SK-N-SH (cell line): ENCODE measurements around the gene LEPROT. TPM values are rescaled to one million over a fixed set of nuclear protein-coding genes. Genes with fewer than 3 reads are reported as not detected.

ENCODE experiments used
- CTCF ChIA-PET: fragments of 300-600, 350-600 bp; formaldehyde crosslinking; extraction: SDS; loops from one replicate; lab custom pipeline; 2021; lab: Yijun Ruan, JAX
- POLR2A ChIA-PET: fragments of 350-600 bp; sonication (Branson Sonifier 250); formaldehyde crosslinking; extraction: SDS; loops from one replicate; lab custom pipeline; 2020; ENCODE audit warnings: antibody characterized with exemption, inconsistent platforms; lab: Yijun Ruan, JAX
- DNase-seq: peaks from one replicate; pipeline ENCODE4 v3.0.0; 2012
- H2AFZ ChIP-seq: fragments of 200-600 bp; sonication (generic); 2 replicates; pipeline ENCODE4 v1.8.1; 2016; ENCODE audit warnings: antibody characterized with exemption, mild to moderate bottlenecking, low read depth
- H3F3A ChIP-seq: fragments of 200-600 bp; sonication (generic); replicated peaks from 2 replicates; pipeline ENCODE3; 2016; ENCODE audit warnings: antibody characterized with exemption, mild to moderate bottlenecking; ENCODE audit not compliant: insufficient read depth
- H3K27ac ChIP-seq, 2 experiments: fragments of 200-500 bp in 1 of 2; fragments of 200-600 bp in 1 of 2; sonication (Bioruptor generic) in 1 of 2; sonication (generic), shearing (Covaris generic) in 1 of 2; 2 replicates each; pipeline versions ENCODE4 v1.5.1 to v1.6.1; 2014 to 2016; ENCODE audit warnings: low read depth in 2 of 2, inconsistent platforms in 1 of 2, low read length in 1 of 2, mild to moderate bottlenecking in 1 of 2, mixed read lengths in 1 of 2
- H3K27me3 ChIP-seq: fragments of 200-600 bp; sonication (generic), shearing (Covaris generic); 2 replicates; pipeline ENCODE4 v1.6.1; 2016; ENCODE audit warnings: mixed run types; ENCODE audit not compliant: insufficient read depth
- H3K36me3 ChIP-seq, 2 experiments: fragments of 200-500 bp in 1 of 2; fragments of 200-600 bp in 1 of 2; sonication (Bioruptor generic) in 1 of 2; sonication (generic) in 1 of 2; replicated peaks in 1 of 2; 2 replicates each; pipeline versions ENCODE3 to v1.5.1; 2014 to 2016; ENCODE audit warnings: low read length in 1 of 2, mild to moderate bottlenecking in 1 of 2; ENCODE audit not compliant: insufficient read depth in 2 of 2, control insufficient read depth in 1 of 2
- H3K4me1 ChIP-seq, 2 experiments: fragments of 200-500 bp in 1 of 2; fragments of 200-600 bp in 1 of 2; sonication (Bioruptor generic) in 1 of 2; sonication (generic), shearing (Covaris generic) in 1 of 2; 2 replicates each; pipeline versions ENCODE4 v1.5.1 to v1.6.1; 2014 to 2016; ENCODE audit warnings: low read depth in 1 of 2, low read length in 1 of 2, mixed run types in 1 of 2; ENCODE audit not compliant: insufficient read depth in 2 of 2, control insufficient read depth in 1 of 2
- H3K4me2 ChIP-seq: fragments of 200-600 bp; sonication (generic), shearing (Covaris generic); 2 replicates; pipeline ENCODE4 v1.6.1; 2017; ENCODE audit warnings: mixed run types
- H3K4me3 ChIP-seq, 2 experiments: fragments of 200-500 bp in 1 of 2; fragments of 200-600 bp in 1 of 2; sonication (Bioruptor generic) in 1 of 2; sonication (generic), shearing (Covaris generic) in 1 of 2; 2 replicates each; pipeline versions ENCODE4 v1.5.1 to v1.8.1; 2014 to 2016; ENCODE audit warnings: low read depth in 2 of 2, inconsistent platforms in 1 of 2, low read length in 1 of 2, mild to moderate bottlenecking in 1 of 2, mixed read lengths in 1 of 2, moderate library complexity in 1 of 2
- H3K79me2 ChIP-seq: fragments of 200-600 bp; sonication (generic); 2 replicates; pipeline ENCODE4 v1.8.1; 2017; ENCODE audit warnings: mild to moderate bottlenecking; ENCODE audit not compliant: insufficient read depth
- H3K9ac ChIP-seq: fragments of 200-600 bp; sonication (generic); 2 replicates; pipeline ENCODE4 v1.6.1; 2017; ENCODE audit warnings: mixed run types
- H3K9me2 ChIP-seq: fragments of 200-600 bp; sonication (generic); 2 replicates; pipeline ENCODE4 v1.6.1; 2017; ENCODE audit warnings: mixed run types
- H3K9me3 ChIP-seq: fragments of 200-600 bp; sonication (generic); 2 replicates; pipeline ENCODE4 v1.6.1; 2017; ENCODE audit warnings: mixed run types, mild to moderate bottlenecking, moderate library complexity
- H4K20me1 ChIP-seq: fragments of 200-600 bp; sonication (generic); 2 replicates; pipeline ENCODE4 v1.6.1; 2017; ENCODE audit warnings: mild to moderate bottlenecking, mixed run types; ENCODE audit not compliant: insufficient read depth
- ELF1 ChIP-seq: IDR thresholded peaks from 2 replicates; pipeline ENCODE4 v1.4.0; 2012
- EP300 ChIP-seq, 2 experiments: IDR thresholded peaks; 2 replicates each; pipeline versions ENCODE4 v1.4.0 to v1.6.1; 2012; ENCODE audit warnings: borderline replicate concordance in 1 of 2, low read depth in 1 of 2, low read length in 1 of 2
- FOSL2 ChIP-seq: IDR thresholded peaks from 2 replicates; pipeline ENCODE4 v1.4.0; 2012; ENCODE audit warnings: low read depth, mild to moderate bottlenecking, moderate library complexity, borderline replicate concordance
- FOXJ3 ChIP-seq: sonication (generic); formaldehyde crosslinking; IDR thresholded peaks from 2 replicates; pipeline ENCODE4 v1.5.1; 2020; ENCODE audit warnings: mild to moderate bottlenecking, missing genetic modification reagents
- GABPA ChIP-seq: IDR thresholded peaks from 2 replicates; pipeline ENCODE4 v1.4.0; 2012; ENCODE audit warnings: low read depth, mild to moderate bottlenecking
- GATA2 ChIP-seq: sonication (generic); formaldehyde crosslinking; IDR thresholded peaks from 2 replicates; pipeline ENCODE4 v1.5.0; 2020; ENCODE audit warnings: mild to moderate bottlenecking, missing genetic modification reagents
- IRF3 ChIP-seq: fragments of 150-350 bp; IDR thresholded peaks from 2 replicates; pipeline ENCODE4 v1.6.1; 2016; ENCODE audit warnings: mild to moderate bottlenecking, low read depth, low read length
- JUND ChIP-seq: IDR thresholded peaks from 2 replicates; pipeline ENCODE4 v1.4.0; 2012
- MEF2A ChIP-seq: IDR thresholded peaks from 2 replicates; pipeline ENCODE4 v1.4.0; 2012; ENCODE audit warnings: low read depth, borderline replicate concordance
- MXI1 ChIP-seq: IDR thresholded peaks from 2 replicates; pipeline ENCODE4 v1.6.1; 2012; ENCODE audit warnings: mild to moderate bottlenecking, low read depth, low read length, improper control_type of control experiment
- NRF1 ChIP-seq: IDR thresholded peaks from 2 replicates; pipeline ENCODE4 v1.6.1; 2012; ENCODE audit warnings: low read depth, mild to moderate bottlenecking, low read length
- POLR2AphosphoS5 ChIP-seq: IDR thresholded peaks from 2 replicates; pipeline ENCODE4 v1.6.1; 2012; ENCODE audit warnings: low read depth, low read length
- RCOR1 ChIP-seq: fragments of 150-350 bp; IDR thresholded peaks from 2 replicates; pipeline ENCODE4 v1.6.1; 2017; ENCODE audit warnings: antibody characterized with exemption, low read length
- SIN3A ChIP-seq: IDR thresholded peaks from 2 replicates; pipeline ENCODE4 v1.6.1; 2012; ENCODE audit warnings: low read depth, mild to moderate bottlenecking, low read length, moderate library complexity, borderline replicate concordance
- SMC3 ChIP-seq: IDR thresholded peaks from 2 replicates; pipeline ENCODE4 v1.6.1; 2012; ENCODE audit warnings: low read depth, low read length, improper control_type of control experiment
- TAF1 ChIP-seq: IDR thresholded peaks from 2 replicates; pipeline ENCODE4 v1.6.1; 2012; ENCODE audit warnings: low read depth, mild to moderate bottlenecking, low read length, moderate library complexity, borderline replicate concordance
- TCF12 ChIP-seq: IDR thresholded peaks from 2 replicates; pipeline ENCODE4 v1.4.0; 2012
- TEAD4 ChIP-seq: IDR thresholded peaks from 2 replicates; pipeline ENCODE4 v1.4.0; 2012; ENCODE audit warnings: mild to moderate bottlenecking, borderline replicate concordance; ENCODE audit not compliant: insufficient read depth
- WGBS: methylation state at CpG from one replicate; pipeline ENCODE4 v1.1.6; 2017; ENCODE audit warnings: low lambda C conversion rate; 5-methylcytosine and 5-hydroxymethylcytosine counted together
- polyA plus RNA-seq, 3 experiments: library from polyadenylated mRNA; depleted of rRNA; stranded (reverse); fragments of >200 nt; gene quantifications; 2 replicates each; pipeline ENCODE4 v1.2.3, GENCODE V29; 2012
- TF ChIP-seq, protein P1 (sequence below): IDR thresholded peaks from 2 replicates; pipeline ENCODE4 v1.6.1; 2012; ENCODE audit warnings: mild to moderate bottlenecking, low read depth, low read length, moderate library complexity
- TF ChIP-seq, protein P2 (sequence below): IDR thresholded peaks from 2 replicates; pipeline ENCODE4 v1.4.0; 2012; ENCODE audit warnings: low read depth
- TF ChIP-seq, protein P3 (sequence below): fragments of 200-600 bp; sonication (generic); IDR thresholded peaks from 2 replicates; pipeline ENCODE4 v1.6.1; 2017; ENCODE audit warnings: antibody characterized with exemption, mild to moderate bottlenecking, moderate library complexity

Gene LEPROT
- polyA plus RNA-seq, 1 of the 3 experiments (the other 2 are of a cell fraction): 38.9 TPM

- DNase-seq: no peak
- Histone ChIP-seq H2AFZ (no peak overlapping the region), H3K4me1 (no peaks in the 10 kb centered on the region), H3K4me2 (no peak overlapping the region), H3K79me2 (no peaks in the 10 kb centered on the region), H3K9me2 (no peaks in the 10 kb centered on the region), H3K9me3 (no peaks in the 10 kb centered on the region), H3K27me3 (no peaks in the 10 kb centered on the region), H3K9ac (no peak overlapping the region), H3K36me3 (peaks cover 0 to 11% of the 10 kb centered on the region in 2 experiments), H3K4me3 (no peak overlapping the region), H3F3A (no peaks in the 10 kb centered on the region), H3K27ac (no peak overlapping the region), H4K20me1 (no peaks in the 10 kb centered on the region)
- TF ChIP-seq SMC3 (no peak), GATA2 (CRISPR knock-in tag) (no peak), FOXJ3 (CRISPR knock-in tag) (no peak), SIN3A (no peak), ELF1 (no peak), MXI1 (no peak), JUND (no peak), FOSL2 (no peak), POLR2AphosphoS5 (no peak), IRF3 (no peak), EP300 (IDR thresholded peaks at IDR 0.05; ENCODE audit: borderline replicate concordance in 1 of 2, low read depth in 1 of 2, low read length in 1 of 2) (no peak)
- TF ChIP-seq, protein P1, sequence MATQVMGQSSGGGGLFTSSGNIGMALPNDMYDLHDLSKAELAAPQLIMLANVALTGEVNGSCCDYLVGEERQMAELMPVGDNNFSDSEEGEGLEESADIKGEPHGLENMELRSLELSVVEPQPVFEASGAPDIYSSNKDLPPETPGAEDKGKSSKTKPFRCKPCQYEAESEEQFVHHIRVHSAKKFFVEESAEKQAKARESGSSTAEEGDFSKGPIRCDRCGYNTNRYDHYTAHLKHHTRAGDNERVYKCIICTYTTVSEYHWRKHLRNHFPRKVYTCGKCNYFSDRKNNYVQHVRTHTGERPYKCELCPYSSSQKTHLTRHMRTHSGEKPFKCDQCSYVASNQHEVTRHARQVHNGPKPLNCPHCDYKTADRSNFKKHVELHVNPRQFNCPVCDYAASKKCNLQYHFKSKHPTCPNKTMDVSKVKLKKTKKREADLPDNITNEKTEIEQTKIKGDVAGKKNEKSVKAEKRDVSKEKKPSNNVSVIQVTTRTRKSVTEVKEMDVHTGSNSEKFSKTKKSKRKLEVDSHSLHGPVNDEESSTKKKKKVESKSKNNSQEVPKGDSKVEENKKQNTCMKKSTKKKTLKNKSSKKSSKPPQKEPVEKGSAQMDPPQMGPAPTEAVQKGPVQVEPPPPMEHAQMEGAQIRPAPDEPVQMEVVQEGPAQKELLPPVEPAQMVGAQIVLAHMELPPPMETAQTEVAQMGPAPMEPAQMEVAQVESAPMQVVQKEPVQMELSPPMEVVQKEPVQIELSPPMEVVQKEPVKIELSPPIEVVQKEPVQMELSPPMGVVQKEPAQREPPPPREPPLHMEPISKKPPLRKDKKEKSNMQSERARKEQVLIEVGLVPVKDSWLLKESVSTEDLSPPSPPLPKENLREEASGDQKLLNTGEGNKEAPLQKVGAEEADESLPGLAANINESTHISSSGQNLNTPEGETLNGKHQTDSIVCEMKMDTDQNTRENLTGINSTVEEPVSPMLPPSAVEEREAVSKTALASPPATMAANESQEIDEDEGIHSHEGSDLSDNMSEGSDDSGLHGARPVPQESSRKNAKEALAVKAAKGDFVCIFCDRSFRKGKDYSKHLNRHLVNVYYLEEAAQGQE: no peak
- 87% methylated on average over 3 of the region's 3 CpGs for WGBS
- CTCF ChIA-PET: interaction anchor here (1.5 kb wide), 1 partner anchor 275 kb away, joined by 7 read pairs; no protein-coding TSS in a partner anchor
- POLR2A ChIA-PET: no interaction called here
These were observed 7.5 kb upstream of the LEPROT start for GRCh38 chr1:65412984-65413375.

DNA sequence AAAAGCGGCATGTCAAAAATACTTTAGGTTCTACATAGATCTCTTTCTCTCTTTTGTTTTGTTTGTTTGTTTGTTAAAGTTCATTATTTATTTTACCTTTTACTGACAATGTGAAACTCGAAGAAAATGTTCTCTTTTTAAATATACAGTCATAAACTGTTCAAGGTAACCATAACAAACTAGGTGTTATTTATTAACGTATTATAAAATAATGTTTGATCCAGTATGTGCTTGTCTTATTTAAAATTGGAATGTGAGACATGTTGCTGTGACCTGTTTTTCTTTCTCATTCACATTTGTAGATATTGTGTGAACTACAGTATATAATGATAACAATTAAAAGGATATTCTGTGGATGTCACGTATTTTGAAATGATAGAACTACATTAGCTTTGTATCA, 5.9 kb upstream of the LEPROT start:
- no peak for DNase-seq
- H3K9ac ChIP-seq: no peak overlapping the region
- H3K4me2 ChIP-seq: no peak overlapping the region
- no peak overlapping the region for H2AFZ ChIP-seq
- H4K20me1 ChIP-seq: no peaks in the 10 kb centered on the region
- 76% methylated on average over 4 of the region's 4 CpGs for WGBS
- no peaks in the 10 kb centered on the region for H3K27me3 ChIP-seq
- no peak overlapping the region for H3K4me3 ChIP-seq
- no peaks in the 10 kb centered on the region for H3K79me2 ChIP-seq
- peaks cover 5% of the 10 kb centered on the region for H3F3A ChIP-seq
- no peaks in the 10 kb centered on the region for H3K9me2 ChIP-seq
- POLR2A ChIA-PET: no interaction called here
- no peak overlapping the region for H3K27ac ChIP-seq
- H3K9me3 ChIP-seq: no peaks in the 10 kb centered on the region
- CTCF ChIA-PET: interaction anchor here (0.7 to 1.1 kb wide), 2 partner anchors 10 to 339 kb away, joined by 3 read pairs; no protein-coding TSS in a partner anchor
- H3K4me1 ChIP-seq: peaks cover 0 to 3% of the 10 kb centered on the region in 2 experiments; a peak in 1 of 4 replicates
- H3K36me3 ChIP-seq: peaks cover 0 to 8% of the 10 kb centered on the region in 2 experiments
- TF ChIP-seq GATA2 (CRISPR knock-in tag): no peak
- TF ChIP-seq ELF1: no peak
- no peak for TF ChIP-seq MEF2A
- TF ChIP-seq TEAD4: no peak
- TF ChIP-seq IRF3: no peak
- TF ChIP-seq SIN3A: no peak
- no peak for TF ChIP-seq RCOR1
- TF ChIP-seq, protein P2, sequence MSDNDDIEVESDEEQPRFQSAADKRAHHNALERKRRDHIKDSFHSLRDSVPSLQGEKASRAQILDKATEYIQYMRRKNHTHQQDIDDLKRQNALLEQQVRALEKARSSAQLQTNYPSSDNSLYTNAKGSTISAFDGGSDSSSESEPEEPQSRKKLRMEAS: no peak
- no peak for TF ChIP-seq SMC3
- no peak for TF ChIP-seq GABPA
- TF ChIP-seq, protein P3, sequence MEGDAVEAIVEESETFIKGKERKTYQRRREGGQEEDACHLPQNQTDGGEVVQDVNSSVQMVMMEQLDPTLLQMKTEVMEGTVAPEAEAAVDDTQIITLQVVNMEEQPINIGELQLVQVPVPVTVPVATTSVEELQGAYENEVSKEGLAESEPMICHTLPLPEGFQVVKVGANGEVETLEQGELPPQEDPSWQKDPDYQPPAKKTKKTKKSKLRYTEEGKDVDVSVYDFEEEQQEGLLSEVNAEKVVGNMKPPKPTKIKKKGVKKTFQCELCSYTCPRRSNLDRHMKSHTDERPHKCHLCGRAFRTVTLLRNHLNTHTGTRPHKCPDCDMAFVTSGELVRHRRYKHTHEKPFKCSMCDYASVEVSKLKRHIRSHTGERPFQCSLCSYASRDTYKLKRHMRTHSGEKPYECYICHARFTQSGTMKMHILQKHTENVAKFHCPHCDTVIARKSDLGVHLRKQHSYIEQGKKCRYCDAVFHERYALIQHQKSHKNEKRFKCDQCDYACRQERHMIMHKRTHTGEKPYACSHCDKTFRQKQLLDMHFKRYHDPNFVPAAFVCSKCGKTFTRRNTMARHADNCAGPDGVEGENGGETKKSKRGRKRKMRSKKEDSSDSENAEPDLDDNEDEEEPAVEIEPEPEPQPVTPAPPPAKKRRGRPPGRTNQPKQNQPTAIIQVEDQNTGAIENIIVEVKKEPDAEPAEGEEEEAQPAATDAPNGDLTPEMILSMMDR: no peak
- TF ChIP-seq POLR2AphosphoS5: no peak
- TF ChIP-seq TAF1: no peak
- no peak for TF ChIP-seq TCF12
- TF ChIP-seq NRF1: no peak
